OCI-M1 (cell line): ENCODE data around the gene CCDC6.
"Not testable (repeated sequence)": the region's sequence is repeated elsewhere in the genome, so short reads cannot be mapped to it uniquely, and the experiment has no call there.

ENCODE experiments used
- DNase-seq: peaks from one replicate; lab custom pipeline; 2025; lab: John Stamatoyannopoulos, UW

The CCDC6 gene

GRCh38 chr10:59880971-59881510 lies 25.3 kb downstream of the CCDC6 start:
- peak; percentile 88 for DNase-seq

GRCh38 chr10:59880019-59880717 lies 26.2 kb downstream of the CCDC6 start:
- DNase-seq: peak; percentile 52

- peak; percentile 42 for DNase-seq
These were observed 26.9 kb downstream of the CCDC6 start for GRCh38 chr10:59879363-59879913.

GRCh38 chr10:59878915-59879314 lies 27.4 kb downstream of the CCDC6 start:
- peak; percentile 42 for DNase-seq

GRCh38 chr10:59878289-59878688 lies 28.1 kb downstream of the CCDC6 start:
- DNase-seq: no peak

- DNase-seq: no peak
These were observed 29.1 kb downstream of the CCDC6 start for GRCh38 chr10:59877191-59877671.

GRCh38 chr10:59876695-59877094 lies 29.7 kb downstream of the CCDC6 start:
- no peak for DNase-seq

- not testable (repeated sequence) for DNase-seq
These were observed 30.1 kb downstream of the CCDC6 start for GRCh38 chr10:59876208-59876607.

- no peak for DNase-seq
These were observed 32.5 kb downstream of the CCDC6 start for GRCh38 chr10:59873896-59874295.

- DNase-seq: peak; percentile 84
These were observed 33.4 kb downstream of the CCDC6 start for GRCh38 chr10:59872892-59873463.

GRCh38 chr10:59870152-59870551 lies 36.2 kb downstream of the CCDC6 start:
- DNase-seq: no peak

GRCh38 chr10:59869594-59869940 lies 36.8 kb downstream of the CCDC6 start:
- no peak for DNase-seq

GRCh38 chr10:59868696-59869593 lies 37.4 kb downstream of the CCDC6 start:
- DNase-seq: no peak

- DNase-seq: no peak
These were observed 38.8 kb downstream of the CCDC6 start for GRCh38 chr10:59867590-59867989.

GRCh38 chr10:59865101-59865500 lies 41.3 kb downstream of the CCDC6 start:
- DNase-seq: peak; percentile 68

- no peak for DNase-seq
These were observed 42.0 kb downstream of the CCDC6 start for GRCh38 chr10:59864141-59864962.

- no peak for DNase-seq
These were observed 46.8 kb downstream of the CCDC6 start for GRCh38 chr10:59859570-59859969.

GRCh38 chr10:59857921-59858320 lies 48.4 kb downstream of the CCDC6 start:
- DNase-seq: no peak

GRCh38 chr10:59857049-59857448 lies 49.3 kb downstream of the CCDC6 start:
- DNase-seq: no peak

GRCh38 chr10:59856104-59856503 lies 50.3 kb downstream of the CCDC6 start:
- no peak for DNase-seq

- no peak for DNase-seq
These were observed 51.8 kb downstream of the CCDC6 start for GRCh38 chr10:59854571-59854970.
